H1 (cell line): ENCODE results near the gene RPS15. TPM values are rescaled to one million over a fixed set of nuclear protein-coding genes. Genes with fewer than 3 reads are reported as not detected.
A peak's percentile ranks its signal among the peaks of the same experiment; 100 is the strongest.

Experiments
- BCL11A ChIP-seq, 2 experiments: IDR thresholded peaks; one replicate each; pipeline ENCODE4 v1.6.1; 2011; ENCODE audit warnings: low read depth in 2 of 2, low read length in 2 of 2, mild to moderate bottlenecking in 2 of 2
- BRCA1 ChIP-seq: IDR thresholded peaks from 2 replicates; pipeline ENCODE4 v1.6.1; 2012; ENCODE audit warnings: low read depth, low read length, improper control_type of control experiment
- CBX5 ChIP-seq: fragments of 300-800, 300-1000 bp; sonication (generic); IDR thresholded peaks from 2 replicates; pipeline ENCODE4 v1.7.1; 2016; ENCODE audit warnings: antibody characterized with exemption, low read length, low read depth
- CBX8 ChIP-seq: fragments of 300-800, 300-1000 bp; sonication (generic); IDR thresholded peaks from 2 replicates; pipeline ENCODE4 v1.7.1; 2016; ENCODE audit warnings: low read depth, low read length, borderline replicate concordance
- CTBP2 ChIP-seq: IDR thresholded peaks from 2 replicates; pipeline ENCODE4 v1.7.0; 2011; ENCODE audit warnings: borderline replicate concordance, mild to moderate bottlenecking, moderate library complexity, mixed read lengths, low read length; ENCODE audit not compliant: insufficient read depth, insufficient read length
- GTF2F1 ChIP-seq: IDR thresholded peaks from 2 replicates; pipeline ENCODE4 v1.6.1; 2012; ENCODE audit warnings: low read depth, low read length, improper control_type of control experiment, borderline replicate concordance
- HDAC2 ChIP-seq, 2 experiments: fragments of 300-600 bp in 1 of 2; sonication (generic) in 1 of 2; IDR thresholded peaks; 2 replicates each; pipeline ENCODE4 v1.6.1; 2011 to 2012; ENCODE audit warnings: low read depth in 2 of 2, low read length in 2 of 2, mild to moderate bottlenecking in 2 of 2, moderate library complexity in 2 of 2, borderline replicate concordance in 1 of 2, inconsistent platforms in 1 of 2
- JUND ChIP-seq: IDR thresholded peaks from 2 replicates; pipeline ENCODE4 v1.6.1; 2011; ENCODE audit warnings: mild to moderate bottlenecking, improper control_type of control experiment, low read length
- KDM1A ChIP-seq: fragments of 200-600, 300-600 bp; sonication (generic); IDR thresholded peaks from 2 replicates; pipeline ENCODE4 v1.7.1; 2016; ENCODE audit warnings: mild to moderate bottlenecking, low read length, borderline replicate concordance
- KDM4A ChIP-seq: IDR thresholded peaks from one replicate; pipeline ENCODE4 v1.7.1; 2012; ENCODE audit warnings: low read depth, mild to moderate bottlenecking, moderate library complexity, low read length, inconsistent platforms; ENCODE audit not compliant: severe bottlenecking
- NRF1 ChIP-seq: IDR thresholded peaks from 2 replicates; pipeline ENCODE4 v1.6.1; 2011; ENCODE audit warnings: mild to moderate bottlenecking, low read depth, low read length, improper control_type of control experiment
- RBBP5 ChIP-seq: IDR thresholded peaks from 2 replicates; pipeline ENCODE4 v1.7.1; 2012; ENCODE audit warnings: low read depth, mild to moderate bottlenecking, inconsistent platforms, low read length, moderate library complexity, borderline replicate concordance
- RXRA ChIP-seq: IDR thresholded peaks from 2 replicates; pipeline ENCODE4 v1.6.1; 2011; ENCODE audit warnings: low read depth, mild to moderate bottlenecking, low read length, moderate library complexity; ENCODE audit not compliant: insufficient read depth
- SIN3A ChIP-seq, 2 experiments: IDR thresholded peaks in 1 of 2; conservative IDR thresholded peaks in 1 of 2; 2 replicates each; pipeline ENCODE4 v1.6.1; 2011 to 2012; ENCODE audit warnings: low read length in 2 of 2, improper control_type of control experiment in 1 of 2, low read depth in 1 of 2, mild to moderate bottlenecking in 1 of 2
- SIRT6 ChIP-seq: IDR thresholded peaks from one replicate; pipeline ENCODE4 v1.7.1; 2012; ENCODE audit warnings: low read length, inconsistent platforms
- SP4 ChIP-seq: IDR thresholded peaks from 2 replicates; pipeline ENCODE4 v1.6.1; 2012; ENCODE audit warnings: low read length, inconsistent platforms
- TAF7 ChIP-seq: optimal IDR thresholded peaks from 2 replicates; pipeline ENCODE3; 2011; ENCODE audit warnings: low read depth, mild to moderate bottlenecking, inconsistent platforms, low read length, moderate library complexity, borderline replicate concordance
- YY1 ChIP-seq: IDR thresholded peaks from 2 replicates; pipeline ENCODE4 v1.6.1; 2011; ENCODE audit warnings: low read depth, mild to moderate bottlenecking, low read length
- polyA plus RNA-seq, 7 experiments: library from polyadenylated mRNA; depleted of rRNA in 3 of 7; stranded (reverse) in 5 of 7; unstranded in 2 of 7; fragments of >200 nt in 5 of 7; fragments of 200-250 nt in 2 of 7; gene quantifications; 1 replicate in 5 of 7; 2 replicates in 1 of 7; 4 replicates in 1 of 7; pipeline versions ENCODE4 v1.2.1 to v1.2.3, GENCODE V29; 2011 to 2013; ENCODE audit warnings: missing spikeins in 2 of 7, mixed read lengths in 2 of 7
- total RNA-seq: library from RNA; stranded (reverse); fragmentation: NEBNext Ultra II Directional; extraction: Animal tissue kit (Norgen Biotek cat#: 25700); gene quantifications from 2 replicates; pipeline ENCODE4 v1.2.1, GENCODE V29; 2021
- TF ChIP-seq, protein P1 (sequence below), 3 experiments: IDR thresholded peaks; 1 replicate in 2 of 3; 2 replicates in 1 of 3; pipeline versions ENCODE4 v1.5.1 to v1.6.1; 2011; ENCODE audit warnings: low read length in 3 of 3, mild to moderate bottlenecking in 3 of 3, inconsistent platforms in 2 of 3, low read depth in 1 of 3, moderate library complexity in 1 of 3; ENCODE audit not compliant: insufficient read depth in 1 of 3; ENCODE audit errors: control extremely low read depth in 1 of 3

Gene RPS15
- total and polyA plus RNA-seq, 2 of the 8 experiments (the other 6 are each of a cell fraction or from before 2014, with no cell fraction given), result 1,562 to 3,890 TPM

DNA sequence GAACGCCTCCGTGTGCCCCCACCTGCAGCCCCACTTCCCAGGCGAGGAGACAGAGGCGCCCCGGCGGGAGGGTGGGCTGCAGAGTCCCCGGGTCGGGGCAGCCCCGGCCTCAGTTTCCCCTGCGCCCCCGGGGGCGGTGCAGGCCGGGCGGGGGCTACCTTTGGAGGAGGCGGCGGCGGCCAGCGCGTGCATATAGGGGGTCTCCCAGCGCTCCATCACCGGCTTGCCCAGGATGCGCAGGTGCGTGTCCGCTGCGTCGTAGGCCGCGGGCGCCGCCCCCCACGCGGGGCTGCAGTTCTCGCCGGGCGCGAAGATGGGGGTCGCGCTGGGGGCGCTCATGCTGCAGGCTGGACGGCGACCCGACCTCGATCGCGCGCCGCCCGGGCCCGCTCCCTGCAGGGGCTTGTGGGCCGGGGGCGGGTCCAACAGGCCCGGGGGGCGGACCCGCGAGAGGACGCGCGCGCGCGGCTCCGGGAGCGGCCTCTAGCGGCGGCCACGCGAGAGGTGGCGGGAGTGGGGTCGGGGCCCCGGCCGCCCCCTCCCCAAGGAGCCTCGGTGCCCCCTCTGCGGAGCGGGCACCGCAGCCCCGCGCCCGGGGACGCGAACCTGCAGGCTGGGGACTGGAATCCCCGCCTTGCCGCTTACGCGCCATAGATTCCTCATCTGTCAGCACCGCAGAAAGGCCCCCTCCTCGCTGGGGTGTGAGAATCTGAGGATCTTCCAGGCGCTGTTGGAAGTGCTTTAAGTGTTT, 36.9 kb upstream of the RPS15 start, which contains the start of gene GAMT (continued):
- no peak for TF ChIP-seq NRF1
- no peak for TF ChIP-seq CBX5
- TF ChIP-seq SIN3A (conservative IDR thresholded peaks at IDR 0.05 in 1 of 2, IDR thresholded peaks at IDR 0.05 in 1 of 2; ENCODE audit: low read depth in 1 of 2, low read length in 2 of 2), result 0 out of 4 replicates have a peak, but pooled peaks of 1 of the 2 experiments have one; percentile 29
- no peak for TF ChIP-seq YY1
- no peak for TF ChIP-seq CBX8
- TF ChIP-seq KDM1A, result no peak
- no peak for TF ChIP-seq JUND
- TF ChIP-seq KDM4A, result peak; percentile 88
- no peak for TF ChIP-seq BCL11A (IDR thresholded peaks at IDR 0.05; ENCODE audit: low read depth in 2 of 2, low read length in 2 of 2)
- TF ChIP-seq, protein P1, sequence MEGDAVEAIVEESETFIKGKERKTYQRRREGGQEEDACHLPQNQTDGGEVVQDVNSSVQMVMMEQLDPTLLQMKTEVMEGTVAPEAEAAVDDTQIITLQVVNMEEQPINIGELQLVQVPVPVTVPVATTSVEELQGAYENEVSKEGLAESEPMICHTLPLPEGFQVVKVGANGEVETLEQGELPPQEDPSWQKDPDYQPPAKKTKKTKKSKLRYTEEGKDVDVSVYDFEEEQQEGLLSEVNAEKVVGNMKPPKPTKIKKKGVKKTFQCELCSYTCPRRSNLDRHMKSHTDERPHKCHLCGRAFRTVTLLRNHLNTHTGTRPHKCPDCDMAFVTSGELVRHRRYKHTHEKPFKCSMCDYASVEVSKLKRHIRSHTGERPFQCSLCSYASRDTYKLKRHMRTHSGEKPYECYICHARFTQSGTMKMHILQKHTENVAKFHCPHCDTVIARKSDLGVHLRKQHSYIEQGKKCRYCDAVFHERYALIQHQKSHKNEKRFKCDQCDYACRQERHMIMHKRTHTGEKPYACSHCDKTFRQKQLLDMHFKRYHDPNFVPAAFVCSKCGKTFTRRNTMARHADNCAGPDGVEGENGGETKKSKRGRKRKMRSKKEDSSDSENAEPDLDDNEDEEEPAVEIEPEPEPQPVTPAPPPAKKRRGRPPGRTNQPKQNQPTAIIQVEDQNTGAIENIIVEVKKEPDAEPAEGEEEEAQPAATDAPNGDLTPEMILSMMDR (IDR thresholded peaks at IDR 0.05; ENCODE audit: control extremely low read depth in 1 of 3, insufficient read depth in 1 of 3, low read depth in 1 of 3, low read length in 3 of 3), result peak in 1 of 3 experiments; percentile 31; a peak in 2 of 4 replicates
- TF ChIP-seq BRCA1, result no peak
- TF ChIP-seq RBBP5, result no peak
- TF ChIP-seq SP4, result no peak
- no peak for TF ChIP-seq RXRA
- TF ChIP-seq CTBP2, result no peak
- peak; percentile 49 to 58; a peak in 2 of 4 replicates for TF ChIP-seq HDAC2 (IDR thresholded peaks at IDR 0.05; ENCODE audit: borderline replicate concordance in 1 of 2, low read depth in 2 of 2, low read length in 2 of 2)
- no peak for TF ChIP-seq SIRT6
- no peak for TF ChIP-seq GTF2F1
- no peak for TF ChIP-seq TAF7
